GM23338 (cell line): ENCODE measurements around the gene PHF13. TPM values are rescaled to one million over a fixed set of nuclear protein-coding genes. Genes with fewer than 3 reads are reported as not detected.

ENCODE experiments used
- ATAC-seq: fragments of 200-7000 bp; cut with Tn5 transposase; 3 replicates; pipeline ENCODE4 v1.9.1; 2020
- DNase-seq: peaks from one replicate; pipeline ENCODE4 v3.0.0-alpha.2; 2015; ENCODE audit warnings: low spot score
- H2AFZ ChIP-seq: fragments of 200-600 bp; sonication (generic); 2 replicates; pipeline ENCODE4 v1.8.0; 2016; ENCODE audit warnings: antibody characterized with exemption, mild to moderate bottlenecking, moderate library complexity
- H3F3A ChIP-seq: fragments of 200-600 bp; sonication (generic); replicated peaks from 2 replicates; pipeline ENCODE4 v1.8.0; 2017; ENCODE audit warnings: antibody characterized with exemption, mixed run types, low read depth
- H3K27ac ChIP-seq: fragments of 200-600 bp; sonication (generic); 2 replicates; pipeline ENCODE4 v1.6.1; 2016; ENCODE audit warnings: low read depth
- H3K27me3 ChIP-seq: fragments of 200-600 bp; sonication (generic); 2 replicates; pipeline ENCODE4 v1.8.0; 2016; ENCODE audit warnings: mild to moderate bottlenecking, mixed run types, moderate library complexity; ENCODE audit not compliant: insufficient read depth
- H3K36me3 ChIP-seq: fragments of 200-600 bp; sonication (generic); 2 replicates; pipeline ENCODE4 v1.8.0; 2016; ENCODE audit warnings: mild to moderate bottlenecking; ENCODE audit not compliant: insufficient read depth
- H3K4me1 ChIP-seq: fragments of 200-600 bp; sonication (generic); 2 replicates; pipeline ENCODE4 v1.8.0; 2016; ENCODE audit warnings: mild to moderate bottlenecking, moderate library complexity; ENCODE audit not compliant: insufficient read depth
- H3K4me2 ChIP-seq: fragments of 200-600 bp; sonication (generic); 2 replicates; pipeline ENCODE4 v1.7.1; 2017; ENCODE audit warnings: mixed run types
- H3K4me3 ChIP-seq: fragments of 200-600 bp; sonication (generic); 2 replicates; pipeline ENCODE4 v1.6.1; 2016; ENCODE audit warnings: mixed run types
- H3K79me2 ChIP-seq: fragments of 200-600 bp; sonication (generic); replicated peaks from 2 replicates; pipeline ENCODE4 v1.8.0; 2017; ENCODE audit warnings: mild to moderate bottlenecking; ENCODE audit not compliant: insufficient read depth
- H3K9me2 ChIP-seq: fragments of 200-600 bp; sonication (generic); 2 replicates; pipeline ENCODE4 v1.8.0; 2017; ENCODE audit not compliant: insufficient read depth
- H4K20me1 ChIP-seq: fragments of 200-600 bp; sonication (generic); replicated peaks from 2 replicates; pipeline ENCODE4 v1.8.0; 2017; ENCODE audit warnings: mild to moderate bottlenecking; ENCODE audit not compliant: insufficient read depth
- H3K27ac Mint-ChIP-seq: 2 replicates; pipeline ENCODE4 v1.8.0; 2020; ENCODE audit warnings: inconsistent platforms, mild to moderate bottlenecking, moderate library complexity, mixed read lengths
- H3K27me3 Mint-ChIP-seq: 3 replicates; pipeline ENCODE4 v1.8.0; 2022; ENCODE audit warnings: low read depth, mild to moderate bottlenecking, moderate library complexity, mixed read lengths, inconsistent platforms; ENCODE audit not compliant: insufficient read depth, poor library complexity
- H3K36me3 Mint-ChIP-seq: 3 replicates; pipeline ENCODE4 v1.8.0; 2021; ENCODE audit warnings: low read depth, mild to moderate bottlenecking, inconsistent platforms, moderate library complexity, mixed read lengths
- H3K4me1 Mint-ChIP-seq: 3 replicates; pipeline ENCODE4 v1.8.0; 2020; ENCODE audit warnings: mild to moderate bottlenecking, inconsistent platforms, mixed read lengths
- H3K4me3 Mint-ChIP-seq: 3 replicates; pipeline ENCODE4 v1.8.0; 2021; ENCODE audit warnings: moderate library complexity, mild to moderate bottlenecking, inconsistent platforms, mixed read lengths
- H3K9me3 Mint-ChIP-seq: 3 replicates; pipeline ENCODE4 v1.8.0; 2020; ENCODE audit warnings: moderate library complexity, mild to moderate bottlenecking, inconsistent platforms, mixed read lengths
- EZH2phosphoT487 ChIP-seq: fragments of 200-600 bp; sonication (generic); IDR thresholded peaks from one replicate; pipeline ENCODE4 v1.8.1; 2018; ENCODE audit warnings: antibody characterized with exemption; ENCODE audit not compliant: unreplicated experiment
- JUNB ChIP-seq: IDR thresholded peaks from one replicate; pipeline ENCODE4 v1.6.1; 2016; ENCODE audit warnings: antibody characterized with exemption; ENCODE audit not compliant: unreplicated experiment
- NANOG ChIP-seq: IDR thresholded peaks from 2 replicates; pipeline ENCODE4 v1.6.1; 2016; ENCODE audit warnings: antibody characterized with exemption, borderline replicate concordance
- POLR2AphosphoS5 ChIP-seq: IDR thresholded peaks from 2 replicates; pipeline ENCODE4 v1.6.1; 2016; ENCODE audit warnings: antibody characterized with exemption, low read depth
- REST ChIP-seq: IDR thresholded peaks from one replicate; pipeline ENCODE4 v1.6.1; 2018; ENCODE audit warnings: antibody characterized with exemption; ENCODE audit not compliant: unreplicated experiment
- STAT1 ChIP-seq: IDR thresholded peaks from one replicate; pipeline ENCODE4 v1.6.1; 2016; ENCODE audit warnings: antibody characterized with exemption; ENCODE audit not compliant: unreplicated experiment
- ZNF462 ChIP-seq: fragments of 250-450 bp; sonication (Bioruptor Pico); IDR thresholded peaks from 2 replicates; pipeline ENCODE4 v1.5.0; 2020; ENCODE audit warnings: mild to moderate bottlenecking, moderate library complexity
- polyA plus RNA-seq: library from polyadenylated mRNA; unstranded; fragments of >200 nt; fragmentation: Nextera tagmentation; extraction: Ambion mirVana; gene quantifications from 2 replicates; pipeline ENCODE4 v1.2.1, GENCODE V29; 2016
- total RNA-seq: library from RNA; depleted of rRNA; stranded (reverse); fragments of >200 nt; shearing (Covaris generic); gene quantifications from 2 replicates; pipeline ENCODE4 v1.2.3, GENCODE V29; 2014

The PHF13 gene
- total and polyA plus RNA-seq, 2 experiments from 2014 or later = 12.1 to 33.2 TPM

DNA sequence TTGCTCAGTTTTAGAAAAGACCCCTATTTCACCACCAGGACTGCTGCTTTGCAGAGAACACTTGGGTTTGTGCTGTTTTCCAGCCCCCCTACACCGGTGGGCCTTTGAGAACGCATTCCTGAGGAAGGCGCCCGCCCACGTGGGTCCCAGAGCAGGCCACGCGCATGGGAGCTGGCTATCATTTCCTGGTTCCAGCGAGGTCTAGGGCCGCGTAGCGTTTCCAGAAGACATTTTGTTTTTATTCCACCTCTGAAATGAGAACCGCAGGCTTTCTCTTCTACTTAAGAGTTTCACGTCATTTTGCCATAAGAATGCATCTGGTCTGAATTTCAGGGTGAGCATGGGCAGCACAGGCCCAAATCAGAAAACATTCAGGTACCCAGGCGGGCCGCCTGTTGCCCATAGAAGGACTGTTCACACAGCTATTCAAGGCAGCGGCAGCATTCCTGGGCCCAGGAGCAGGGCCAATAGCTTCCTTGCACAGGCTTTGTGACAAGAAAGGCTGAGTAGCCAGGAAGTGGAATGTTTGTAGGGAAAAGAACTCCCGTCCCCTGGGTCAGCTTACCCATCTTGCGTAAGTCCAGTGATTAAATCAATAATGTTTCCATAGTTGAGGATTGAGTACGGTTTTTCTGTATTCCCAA is 9.5 kb upstream of the PHF13 start:
- H2AFZ ChIP-seq = peak overlapping the region; percentile 1; the same call in 1 of the 2 replicates
- H3K4me3 ChIP-seq = peak overlapping the region; percentile 98
- peak overlapping the region; percentile 73 for H3K4me3 Mint-ChIP-seq

More for the DNA sequence above, 9.5 kb upstream of the PHF13 start:
- no peaks in the 10 kb centered on the region for H3K9me2 ChIP-seq
- peaks cover 10% of the 10 kb centered on the region; the same call in 1 of the 2 replicates for H3F3A ChIP-seq
- peaks cover 5% of the 10 kb centered on the region; the same call in 1 of the 2 replicates for H3K27me3 ChIP-seq
- H3K79me2 ChIP-seq = peaks cover 29% of the 10 kb centered on the region
- peaks cover 20% of the 10 kb centered on the region for H3K4me1 Mint-ChIP-seq
- TF ChIP-seq REST (no peak), EZH2phosphoT487 (no peak), ZNF462 (CRISPR knock-in tag) (no peak), STAT1 (no peak), POLR2AphosphoS5 (peak; percentile 62), NANOG (no peak), JUNB (no peak)
- peaks cover 18% of the 10 kb centered on the region; the same call in 2 of the 3 replicates for H3K36me3 Mint-ChIP-seq
- H3K27me3 Mint-ChIP-seq = peaks cover 20% of the 10 kb centered on the region
- H3K27ac ChIP-seq = peak overlapping the region; percentile 94
- no peaks in the 10 kb centered on the region for H3K36me3 ChIP-seq
- DNase-seq (peak; percentile 93), ATAC-seq (peak; percentile 49)
- H3K27ac Mint-ChIP-seq = peak overlapping the region; percentile 97
- peaks cover 9% of the 10 kb centered on the region for H3K4me1 ChIP-seq
- H4K20me1 ChIP-seq = peaks cover 22% of the 10 kb centered on the region
- no peaks in the 10 kb centered on the region for H3K9me3 Mint-ChIP-seq
- peak overlapping the region; percentile 81 for H3K4me2 ChIP-seq
